ENCODE data around the gene COLGALT1. TPM values are rescaled to one million over a fixed set of nuclear protein-coding genes. Genes with fewer than 3 reads are reported as not detected.

The COLGALT1 gene
- total and polyA plus RNA-seq, 2 experiments from 2014 or later, result 18.2 to 63.4 TPM

GRCh38 chr19:17532557-17532956 lies 22.9 kb upstream of the COLGALT1 start:
- H3K27ac ChIP-seq (ENCODE audit: low read depth), result no peak overlapping the region
- Mint-ChIP-seq H3K36me3 (ENCODE audit: low read depth) (peaks cover 3% of the 10 kb centered on the region; the same call in 1 of the 3 replicates), H3K4me1 (peaks cover 2% of the 10 kb centered on the region; the same call in 1 of the 3 replicates), H3K27me3 (ENCODE audit: insufficient read depth, low read depth, poor library complexity) (peaks cover 10% of the 10 kb centered on the region), H3K9me3 (0 out of 3 replicates have a peak, but pooled peaks cover 6% of the 10 kb centered on the region), H3K27ac (no peak overlapping the region), H3K4me3 (no peak overlapping the region)
- H4K20me1 ChIP-seq (replicated peaks; ENCODE audit: insufficient read depth), result no peaks in the 10 kb centered on the region
- H3K4me2 ChIP-seq, result no peak overlapping the region
- H2AFZ ChIP-seq, result no peak overlapping the region
- H3K27me3 ChIP-seq (ENCODE audit: insufficient read depth), result 0 out of 2 replicates have a peak, but pooled peaks cover 4% of the 10 kb centered on the region
- H3K79me2 ChIP-seq (replicated peaks; ENCODE audit: insufficient read depth), result no peaks in the 10 kb centered on the region
- TF ChIP-seq CREB1 (CRISPR knock-in tag; IDR thresholded peaks at IDR 0.05; ENCODE audit: low read depth), result no peak
- no peak for TF ChIP-seq ZNF331 (CRISPR knock-in tag; IDR thresholded peaks at IDR 0.05; ENCODE audit: low read depth)
- TF ChIP-seq STAT1 (IDR thresholded peaks at IDR 0.05; ENCODE audit: unreplicated experiment), result no peak
- TF ChIP-seq EZH2 (IDR thresholded peaks at IDR 0.05; ENCODE audit: low read depth, unreplicated experiment), result no peak
- peaks cover 10% of the 10 kb centered on the region for H3K4me1 ChIP-seq (ENCODE audit: insufficient read depth)
- ATAC-seq (no peak), DNase-seq (ENCODE audit: low spot score) (no peak)
- H3K9me2 ChIP-seq (ENCODE audit: insufficient read depth), result no peaks in the 10 kb centered on the region
- no peaks in the 10 kb centered on the region for H3K36me3 ChIP-seq (ENCODE audit: insufficient read depth)
- no peak overlapping the region for H3K4me3 ChIP-seq
- H3F3A ChIP-seq (replicated peaks; ENCODE audit: low read depth), result 0 out of 2 replicates have a peak, but pooled peaks cover 4% of the 10 kb centered on the region

DNA sequence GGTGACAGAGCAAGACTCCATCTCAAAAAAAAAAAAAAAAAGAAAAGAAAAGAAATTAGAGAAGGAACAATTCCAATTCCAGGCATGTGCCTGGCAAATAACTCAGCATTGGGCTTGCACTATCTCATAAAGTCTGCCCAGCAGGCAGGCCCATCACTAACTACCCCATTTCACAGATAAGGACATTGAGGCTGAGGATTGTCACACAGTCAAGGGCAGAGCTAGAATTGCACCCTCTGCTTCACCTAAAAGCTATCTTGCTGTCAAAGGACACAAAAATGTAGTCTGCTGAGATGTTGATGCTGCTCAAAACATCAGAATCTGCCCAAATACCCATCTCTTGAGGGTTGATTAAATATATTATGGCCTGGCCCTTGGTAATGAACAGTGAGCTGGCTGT lies 20.7 kb upstream of the COLGALT1 start:
- TF ChIP-seq JUNB (IDR thresholded peaks at IDR 0.05; ENCODE audit: unreplicated experiment) (no peak), POLR2AphosphoS5 (IDR thresholded peaks at IDR 0.05; ENCODE audit: low read depth) (no peak), EZH2phosphoT487 (IDR thresholded peaks at IDR 0.05; ENCODE audit: unreplicated experiment) (no peak), ETS1 (IDR thresholded peaks at IDR 0.05) (no peak), NANOG (IDR thresholded peaks at IDR 0.05; ENCODE audit: borderline replicate concordance) (no peak), CREB1 (CRISPR knock-in tag; IDR thresholded peaks at IDR 0.05; ENCODE audit: low read depth) (no peak)
- TF ChIP-seq, protein P1, sequence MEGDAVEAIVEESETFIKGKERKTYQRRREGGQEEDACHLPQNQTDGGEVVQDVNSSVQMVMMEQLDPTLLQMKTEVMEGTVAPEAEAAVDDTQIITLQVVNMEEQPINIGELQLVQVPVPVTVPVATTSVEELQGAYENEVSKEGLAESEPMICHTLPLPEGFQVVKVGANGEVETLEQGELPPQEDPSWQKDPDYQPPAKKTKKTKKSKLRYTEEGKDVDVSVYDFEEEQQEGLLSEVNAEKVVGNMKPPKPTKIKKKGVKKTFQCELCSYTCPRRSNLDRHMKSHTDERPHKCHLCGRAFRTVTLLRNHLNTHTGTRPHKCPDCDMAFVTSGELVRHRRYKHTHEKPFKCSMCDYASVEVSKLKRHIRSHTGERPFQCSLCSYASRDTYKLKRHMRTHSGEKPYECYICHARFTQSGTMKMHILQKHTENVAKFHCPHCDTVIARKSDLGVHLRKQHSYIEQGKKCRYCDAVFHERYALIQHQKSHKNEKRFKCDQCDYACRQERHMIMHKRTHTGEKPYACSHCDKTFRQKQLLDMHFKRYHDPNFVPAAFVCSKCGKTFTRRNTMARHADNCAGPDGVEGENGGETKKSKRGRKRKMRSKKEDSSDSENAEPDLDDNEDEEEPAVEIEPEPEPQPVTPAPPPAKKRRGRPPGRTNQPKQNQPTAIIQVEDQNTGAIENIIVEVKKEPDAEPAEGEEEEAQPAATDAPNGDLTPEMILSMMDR (conservative IDR thresholded peaks at IDR 0.05; ENCODE audit: low read depth in 2 of 2), result no peak
- Mint-ChIP-seq H3K4me1 (peaks cover 8% of the 10 kb centered on the region; the same call in 2 of the 3 replicates), H3K9me3 (no peaks in the 10 kb centered on the region), H3K36me3 (ENCODE audit: low read depth) (no peaks in the 10 kb centered on the region; the same call in 2 of the 3 replicates), H3K27me3 (ENCODE audit: insufficient read depth, low read depth, poor library complexity) (peaks cover 14% of the 10 kb centered on the region), H3K4me3 (no peak overlapping the region), H3K27ac (no peak overlapping the region)
- no peaks in the 10 kb centered on the region for H3K9me2 ChIP-seq (ENCODE audit: insufficient read depth)
- peaks cover 10% of the 10 kb centered on the region for H3K4me1 ChIP-seq (ENCODE audit: insufficient read depth)
- H3K36me3 ChIP-seq (ENCODE audit: insufficient read depth), result no peaks in the 10 kb centered on the region
- H3K27me3 ChIP-seq (ENCODE audit: insufficient read depth), result peaks cover 18% of the 10 kb centered on the region; the same call in 1 of the 2 replicates
- H4K20me1 ChIP-seq (replicated peaks; ENCODE audit: insufficient read depth), result no peaks in the 10 kb centered on the region; the same call in 1 of the 2 replicates
- no peaks in the 10 kb centered on the region for H3K79me2 ChIP-seq (replicated peaks; ENCODE audit: insufficient read depth)
- H2AFZ ChIP-seq, result no peak overlapping the region
- 0 out of 2 replicates have a peak, but pooled peaks cover 3% of the 10 kb centered on the region for H3F3A ChIP-seq (replicated peaks; ENCODE audit: low read depth)
- no peak for DNase-seq (ENCODE audit: low spot score)
- no peak for ATAC-seq
- no peak overlapping the region for H3K4me3 ChIP-seq
- no peak overlapping the region for H3K4me2 ChIP-seq
- H3K27ac ChIP-seq (ENCODE audit: low read depth), result no peak overlapping the region
